Gastroesophageal sphincter (tissue), 3 donors: ENCODE data around the gene SH3GL3.

Experiments used
- CTCF ChIP-seq, 4 experiments: fragments of 200-600 bp in 2 of 4; fragments of 450-650 bp in 2 of 4; sonication (generic) in 1 of 4; IDR thresholded peaks; one replicate each; pipeline ENCODE4 v1.5.1; 2017 to 2019; ENCODE audit warnings: antibody characterized with exemption in 4 of 4, mild to moderate bottlenecking in 2 of 4, moderate library complexity in 2 of 4
- EP300 ChIP-seq: sonication (generic); formaldehyde crosslinking; IDR thresholded peaks from one replicate; pipeline ENCODE4 v1.6.1; 2017; ENCODE audit warnings: antibody characterized with exemption, mild to moderate bottlenecking
- POLR2A ChIP-seq, 2 donors: fragments of 450-650 bp; IDR thresholded peaks; one replicate each; pipeline ENCODE4 v1.6.1; 2017; ENCODE audit warnings: antibody characterized with exemption in 2 of 2, mild to moderate bottlenecking in 2 of 2, moderate library complexity in 1 of 2
- POLR2AphosphoS5 ChIP-seq: sonication (generic); formaldehyde crosslinking; IDR thresholded peaks from one replicate; pipeline ENCODE4 v1.6.1; 2017; ENCODE audit warnings: antibody characterized with exemption

- no peak for TF ChIP-seq CTCF (IDR thresholded peaks at IDR 0.05)
- TF ChIP-seq POLR2A (IDR thresholded peaks at IDR 0.05) = no peak
- no peak for TF ChIP-seq EP300
- no peak for TF ChIP-seq POLR2AphosphoS5
Observed at GRCh38 chr15:83631534-83631933, 184.4 kb downstream of the SH3GL3 start.
